ENCODE results near the gene SLC7A6. TPM values are rescaled to one million over a fixed set of nuclear protein-coding genes. Genes with fewer than 3 reads are reported as not detected.

SLC7A6 gene
- polyA plus RNA-seq, 3 donors = 4.3 to 47.7 (median 5.5) TPM

DNA sequence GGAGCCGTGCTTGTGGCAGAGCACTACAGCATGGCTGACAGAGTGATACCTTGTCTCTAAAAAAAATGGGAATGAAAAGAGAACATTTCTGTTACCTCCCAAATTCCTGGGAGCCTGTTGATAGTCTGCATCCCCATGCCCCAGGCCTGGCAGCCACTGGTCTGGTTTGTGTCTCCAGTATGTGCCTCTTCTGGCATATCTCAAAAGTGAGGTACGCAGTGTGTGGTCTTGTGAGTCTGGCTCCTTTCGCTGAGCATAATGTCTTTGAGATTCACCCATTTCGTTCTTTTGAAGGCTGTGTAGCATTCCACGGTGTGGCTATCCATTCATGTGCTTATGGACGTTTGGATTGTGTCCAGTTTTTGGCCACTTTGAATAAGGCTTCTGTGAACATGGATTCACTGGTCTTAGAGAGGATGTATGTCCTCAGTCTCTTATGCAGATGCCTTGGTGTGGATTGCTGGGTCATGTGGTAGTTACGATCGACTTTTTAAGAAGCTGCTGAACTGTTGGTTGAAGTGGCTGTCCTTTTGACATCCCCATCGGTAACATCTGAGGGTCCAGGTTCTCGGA is 85.6 kb downstream of the SLC7A6 start:
- Mint-ChIP-seq H3K27ac (peak overlapping the region in 1 of 7 donors; percentile 4), H3K4me3 (no peak overlapping the region), H3K9me3 (no peaks in the 10 kb centered on the region), H3K36me3 (peaks cover 91 to 98% of the 10 kb centered on the region in 2 donors), H3K27me3 (ENCODE audit: low read depth in 3 of 3) (peaks cover 2 to 6% (median 4%) of the 10 kb centered on the region in 3 donors), H3K4me1 (no peaks in the 10 kb centered on the region)
- H3K4me3 ChIP-seq (replicated peaks in 1 of 3; ENCODE audit: low read depth in 2 of 3, low read length in 3 of 3) = no peak overlapping the region
- WGBS (ENCODE audit: insufficient coverage) = 100% methylated on average over 10 of the region's 10 CpGs
- DNase-seq = no peak
- no peaks in the 10 kb centered on the region for H3K9me3 ChIP-seq (replicated peaks in 1 of 2; ENCODE audit: control insufficient read depth in 1 of 2, insufficient read depth in 1 of 2, low read length in 2 of 2)
- TF ChIP-seq, protein P1, sequence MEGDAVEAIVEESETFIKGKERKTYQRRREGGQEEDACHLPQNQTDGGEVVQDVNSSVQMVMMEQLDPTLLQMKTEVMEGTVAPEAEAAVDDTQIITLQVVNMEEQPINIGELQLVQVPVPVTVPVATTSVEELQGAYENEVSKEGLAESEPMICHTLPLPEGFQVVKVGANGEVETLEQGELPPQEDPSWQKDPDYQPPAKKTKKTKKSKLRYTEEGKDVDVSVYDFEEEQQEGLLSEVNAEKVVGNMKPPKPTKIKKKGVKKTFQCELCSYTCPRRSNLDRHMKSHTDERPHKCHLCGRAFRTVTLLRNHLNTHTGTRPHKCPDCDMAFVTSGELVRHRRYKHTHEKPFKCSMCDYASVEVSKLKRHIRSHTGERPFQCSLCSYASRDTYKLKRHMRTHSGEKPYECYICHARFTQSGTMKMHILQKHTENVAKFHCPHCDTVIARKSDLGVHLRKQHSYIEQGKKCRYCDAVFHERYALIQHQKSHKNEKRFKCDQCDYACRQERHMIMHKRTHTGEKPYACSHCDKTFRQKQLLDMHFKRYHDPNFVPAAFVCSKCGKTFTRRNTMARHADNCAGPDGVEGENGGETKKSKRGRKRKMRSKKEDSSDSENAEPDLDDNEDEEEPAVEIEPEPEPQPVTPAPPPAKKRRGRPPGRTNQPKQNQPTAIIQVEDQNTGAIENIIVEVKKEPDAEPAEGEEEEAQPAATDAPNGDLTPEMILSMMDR (IDR thresholded peaks at IDR 0.05) = no peak
- intact Hi-C loops (cut with micrococcal nuclease) = no loop called here
- no peak overlapping the region for H2AFZ ChIP-seq (ENCODE audit: insufficient read depth, low read depth, low read length, poor library complexity, severe bottlenecking)
- H3K4me2 ChIP-seq (replicated peaks; ENCODE audit: extremely low read depth, low read length, poor library complexity, severe bottlenecking) = no peak overlapping the region
- no peaks in the 10 kb centered on the region for H3K79me2 ChIP-seq (ENCODE audit: insufficient read depth, low read length)
- H3K36me3 ChIP-seq (replicated peaks in 1 of 2; ENCODE audit: control insufficient read depth in 1 of 2, insufficient read depth in 2 of 2, low read length in 2 of 2) = peaks cover 79 to 97% of the 10 kb centered on the region in 2 donors
- no peak overlapping the region for H3K27ac ChIP-seq (ENCODE audit: low read depth in 1 of 2, low read length in 2 of 2)
- H4K20me1 ChIP-seq (ENCODE audit: insufficient read depth, low read length) = no peaks in the 10 kb centered on the region
- H3K27me3 ChIP-seq (ENCODE audit: control insufficient read depth in 2 of 2, insufficient read depth in 2 of 2, low read length in 2 of 2) = no peaks in the 10 kb centered on the region
- H3K4me1 ChIP-seq (ENCODE audit: control insufficient read depth in 1 of 2, insufficient read depth in 2 of 2, low read length in 2 of 2) = no peaks in the 10 kb centered on the region
- no peak overlapping the region for H3K9ac ChIP-seq (ENCODE audit: insufficient read depth, low read length, poor library complexity, severe bottlenecking)

DNA sequence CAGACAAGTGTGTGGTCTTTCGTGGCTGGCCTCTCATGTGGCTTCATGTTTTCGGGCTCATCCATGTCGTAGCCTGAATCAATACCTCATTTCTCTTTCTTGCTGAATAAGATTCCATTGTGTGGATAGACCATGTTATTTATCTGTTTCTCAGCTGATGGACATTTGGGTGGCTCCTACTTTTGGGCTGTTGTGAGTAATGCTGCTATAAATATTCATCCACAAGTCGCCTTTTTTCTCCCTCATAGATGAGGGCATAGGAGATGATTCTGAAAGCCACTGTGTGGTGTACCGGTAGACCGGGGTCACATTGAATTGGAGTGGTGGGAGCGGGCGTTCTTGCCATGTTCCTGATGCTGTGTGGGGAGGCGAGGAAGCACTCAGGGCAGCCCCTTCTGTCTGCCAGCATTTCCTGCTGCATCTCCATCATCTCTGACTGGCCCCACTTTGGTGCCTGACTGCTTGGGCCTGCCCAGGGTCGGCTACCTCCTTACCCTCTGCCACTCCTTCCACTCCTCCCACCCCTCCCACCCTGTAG is 86.6 kb downstream of the SLC7A6 start:
- H3K4me1 ChIP-seq (ENCODE audit: control insufficient read depth in 1 of 2, insufficient read depth in 2 of 2, low read length in 2 of 2) = peaks cover 6% of the 10 kb centered on the region in 2 donors
- intact Hi-C loops (cut with micrococcal nuclease) = no loop called here
- no peaks in the 10 kb centered on the region for H3K27me3 ChIP-seq (ENCODE audit: control insufficient read depth in 2 of 2, insufficient read depth in 2 of 2, low read length in 2 of 2)
- Mint-ChIP-seq H3K4me1 (peaks cover 7% of the 10 kb centered on the region), H3K4me3 (no peak overlapping the region), H3K27ac (peak overlapping the region in 1 of 7 donors; percentile 17), H3K9me3 (no peaks in the 10 kb centered on the region), H3K27me3 (ENCODE audit: low read depth in 3 of 3) (peaks cover 2 to 12% (median 4%) of the 10 kb centered on the region in 3 donors), H3K36me3 (peaks cover 90 to 97% of the 10 kb centered on the region in 2 donors)
- peaks cover 71 to 91% of the 10 kb centered on the region in 2 donors for H3K36me3 ChIP-seq (replicated peaks in 1 of 2; ENCODE audit: control insufficient read depth in 1 of 2, insufficient read depth in 2 of 2, low read length in 2 of 2)
- H4K20me1 ChIP-seq (ENCODE audit: insufficient read depth, low read length) = no peaks in the 10 kb centered on the region
- no peak overlapping the region for H3K27ac ChIP-seq (ENCODE audit: low read depth in 1 of 2, low read length in 2 of 2)
- H3K9me3 ChIP-seq (replicated peaks in 1 of 2; ENCODE audit: control insufficient read depth in 1 of 2, insufficient read depth in 1 of 2, low read length in 2 of 2) = no peaks in the 10 kb centered on the region
- TF ChIP-seq, protein P1 (IDR thresholded peaks at IDR 0.05) = no peak
- H3K9ac ChIP-seq (ENCODE audit: insufficient read depth, low read length, poor library complexity, severe bottlenecking) = no peak overlapping the region
- WGBS (ENCODE audit: insufficient coverage) = 96% methylated on average over 5 of the region's 10 CpGs
- H2AFZ ChIP-seq (ENCODE audit: insufficient read depth, low read depth, low read length, poor library complexity, severe bottlenecking) = no peak overlapping the region
- no peak for DNase-seq
- H3K79me2 ChIP-seq (ENCODE audit: insufficient read depth, low read length) = no peaks in the 10 kb centered on the region
- no peak overlapping the region for H3K4me2 ChIP-seq (replicated peaks; ENCODE audit: extremely low read depth, low read length, poor library complexity, severe bottlenecking)
- H3K4me3 ChIP-seq (replicated peaks in 1 of 3; ENCODE audit: low read depth in 2 of 3, low read length in 3 of 3) = no peak overlapping the region

Small RNA genes lying within 50 kb of the gene (small RNA-seq; reads per million reads assigned to genes)
- gene RNU4-30P (ENCODE audit: insufficient read length, low read depth) = 2.8 reads per million, percentile 19 among the genes with 10 or more reads in this experiment
- gene RNU6-1262P (ENCODE audit: insufficient read length, low read depth) = not detected

Other genes with a start within 250 kb of the SLC7A6 start
- gene DPEP2NB, start 248.6 kb upstream of the SLC7A6 start, polyA plus RNA-seq = not detected
- 10 to 100 TPM; 14.7 to 42.9 (median 27.7) TPM for gene DDX28, start 241.3 kb upstream of the SLC7A6 start, polyA plus RNA-seq
- 10 to 100 TPM; 18.4 to 40.7 (median 33.2) TPM for gene DUS2, start 241.2 kb upstream of the SLC7A6 start, polyA plus RNA-seq
- 10 to 100 TPM; 14.3 to 21.8 (median 15.8) TPM for gene NFATC3, start 179.2 kb upstream of the SLC7A6 start, polyA plus RNA-seq
- gene ESRP2, start 28.4 kb upstream of the SLC7A6 start, polyA plus RNA-seq = not detected
- 10 to 100 TPM; 27.8 to 34.8 (median 29.5) TPM for gene PLA2G15, start 19.2 kb upstream of the SLC7A6 start, polyA plus RNA-seq
- 10 to 100 TPM in 1 of 3 donors, 1 to 10 TPM in 2; 9.3 to 10.5 (median 9.7) TPM for gene SLC7A6OS, start 46.4 kb downstream of the SLC7A6 start, polyA plus RNA-seq
- 10 to 100 TPM; 15.0 to 41.1 (median 15.2) TPM for gene PRMT7, start 46.5 kb downstream of the SLC7A6 start, polyA plus RNA-seq
- 1 to 10 TPM in 1 of 3 donors, under 1 TPM in 2; 0.40 to 1.1 (median 0.51) TPM for gene SMPD3, start 184.0 kb downstream of the SLC7A6 start, polyA plus RNA-seq